ENCODE measurements around the gene NSD1.

Gene NSD1

DNA sequence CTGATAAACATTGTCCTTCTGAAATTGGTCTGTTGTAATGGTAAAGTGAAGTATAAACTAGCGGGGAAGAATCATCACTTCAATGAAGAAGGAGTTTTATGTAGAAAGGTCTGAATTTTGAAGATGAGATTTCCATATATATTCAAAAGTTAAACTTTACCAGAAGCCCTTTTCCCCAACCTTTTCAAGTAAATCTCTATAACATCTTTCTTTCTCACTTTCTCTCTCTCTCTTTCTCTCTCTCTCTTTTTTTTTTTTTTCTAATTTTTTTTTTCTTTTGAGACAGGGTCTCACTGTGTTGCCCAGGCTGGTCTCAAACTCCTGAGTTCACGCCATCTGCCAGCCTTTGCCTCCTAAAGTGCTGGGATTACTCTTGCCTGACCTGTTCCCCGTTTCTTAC lies 78.7 kb downstream of the NSD1 start:
- no peaks in the 10 kb centered on the region for H3K9me3 Mint-ChIP-seq
- peaks cover 71% of the 10 kb centered on the region for H3K36me3 Mint-ChIP-seq (ENCODE audit: insufficient read depth)
- ATAC-seq (replicated peaks; ENCODE audit: extremely low read depth, poor library complexity, severe bottlenecking) (no peak), DNase-seq (ENCODE audit: low spot score in 2 of 2) (no peak)
- no peaks in the 10 kb centered on the region for H3K27me3 Mint-ChIP-seq
- H3K4me3 Mint-ChIP-seq, result no peak overlapping the region
- H3K27ac Mint-ChIP-seq (ENCODE audit: low read depth), result no peak overlapping the region
- H3K4me1 Mint-ChIP-seq, result peaks cover 12% of the 10 kb centered on the region

DNA sequence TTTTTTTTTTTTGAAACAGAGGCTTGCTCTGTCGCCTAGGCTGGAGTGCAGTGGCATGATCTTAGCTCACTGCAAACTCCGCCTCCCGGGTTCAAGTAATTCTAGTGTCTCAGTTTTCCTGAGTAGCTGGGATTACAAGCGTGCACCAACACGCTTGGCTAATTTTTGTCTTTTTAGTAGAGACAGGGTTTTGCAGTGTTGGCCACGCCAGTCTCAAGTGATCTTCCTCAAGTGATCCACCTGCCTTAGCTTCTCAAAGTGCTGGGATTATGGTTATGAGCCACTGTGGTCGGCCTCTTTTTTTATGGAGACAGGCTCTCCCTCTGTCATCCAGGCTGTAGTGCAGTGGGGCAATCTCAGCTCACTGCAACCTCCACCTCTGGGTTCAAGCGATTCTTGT lies 87.0 kb downstream of the NSD1 start:
- DNase-seq (ENCODE audit: low spot score in 2 of 2) (no peak), ATAC-seq (replicated peaks; ENCODE audit: extremely low read depth, poor library complexity, severe bottlenecking) (no peak)
- Mint-ChIP-seq H3K4me1 (peaks cover 57% of the 10 kb centered on the region), H3K4me3 (no peak overlapping the region), H3K36me3 (ENCODE audit: insufficient read depth) (peaks cover 23% of the 10 kb centered on the region), H3K27ac (ENCODE audit: low read depth) (peak overlapping the region; percentile 81), H3K27me3 (no peaks in the 10 kb centered on the region), H3K9me3 (no peaks in the 10 kb centered on the region)

- ATAC-seq (replicated peaks; ENCODE audit: extremely low read depth, poor library complexity, severe bottlenecking) (no peak), DNase-seq (ENCODE audit: low spot score in 2 of 2) (no peak)
- Mint-ChIP-seq H3K9me3 (no peaks in the 10 kb centered on the region), H3K27ac (ENCODE audit: low read depth) (no peak overlapping the region), H3K4me3 (no peak overlapping the region), H3K4me1 (peaks cover 52% of the 10 kb centered on the region), H3K27me3 (no peaks in the 10 kb centered on the region), H3K36me3 (ENCODE audit: insufficient read depth) (peaks cover 20% of the 10 kb centered on the region)
Measured at GRCh38 chr5:177222269-177222668, 88.7 kb downstream of the NSD1 start.

DNA sequence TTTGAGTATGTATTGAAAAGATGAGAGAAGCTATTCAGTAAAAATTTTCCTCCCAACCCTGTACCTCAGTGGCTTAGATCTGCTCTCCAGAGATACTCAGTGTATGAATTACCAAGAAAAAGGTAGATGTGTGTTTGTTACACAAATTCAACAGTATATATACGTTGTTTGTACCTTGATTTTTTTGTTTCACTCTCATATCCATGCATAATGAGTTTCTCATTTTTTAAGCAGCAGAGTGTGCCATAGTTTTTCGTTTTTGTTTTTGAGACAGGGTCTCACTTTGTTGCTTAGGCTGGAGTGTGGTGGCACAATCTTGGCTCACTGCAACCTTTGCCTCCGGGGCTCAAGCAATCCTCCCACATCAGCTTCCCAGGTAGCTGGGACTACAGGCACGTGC lies 92.2 kb downstream of the NSD1 start:
- Mint-ChIP-seq H3K36me3 (ENCODE audit: insufficient read depth) (peaks cover 20% of the 10 kb centered on the region), H3K9me3 (no peaks in the 10 kb centered on the region), H3K27ac (ENCODE audit: low read depth) (no peak overlapping the region), H3K4me1 (peaks cover 38% of the 10 kb centered on the region), H3K27me3 (no peaks in the 10 kb centered on the region), H3K4me3 (no peak overlapping the region)
- DNase-seq (ENCODE audit: low spot score in 2 of 2) (no peak), ATAC-seq (replicated peaks; ENCODE audit: extremely low read depth, poor library complexity, severe bottlenecking) (no peak)

- Mint-ChIP-seq H3K4me3 (no peak overlapping the region), H3K27ac (ENCODE audit: low read depth) (no peak overlapping the region)
- no peak for ATAC-seq (replicated peaks; ENCODE audit: extremely low read depth, poor library complexity, severe bottlenecking)
Measured at GRCh38 chr5:177226860-177227259, 93.3 kb downstream of the NSD1 start.

DNA sequence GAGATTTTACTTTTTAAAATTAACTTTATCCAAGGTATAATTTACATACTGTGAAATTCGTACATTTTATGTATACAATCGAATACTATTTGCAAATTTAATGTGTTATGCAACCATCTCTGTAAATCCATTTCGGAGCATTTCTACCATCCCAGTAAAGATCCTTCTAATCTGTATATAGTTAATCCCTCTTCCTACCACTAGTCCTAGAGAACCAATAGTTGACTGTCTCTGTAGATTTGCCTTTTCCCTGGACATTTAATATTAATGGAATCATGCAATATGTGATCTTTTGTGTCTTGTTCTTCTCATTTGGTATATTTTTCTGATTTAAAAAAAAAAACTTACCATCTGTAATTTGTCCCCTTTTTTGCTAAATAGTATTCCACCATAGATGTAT lies 95.2 kb downstream of the NSD1 start:
- Mint-ChIP-seq H3K27ac (ENCODE audit: low read depth) (no peak overlapping the region), H3K36me3 (ENCODE audit: insufficient read depth) (peaks cover 24% of the 10 kb centered on the region), H3K4me3 (no peak overlapping the region), H3K9me3 (no peaks in the 10 kb centered on the region), H3K4me1 (peaks cover 25% of the 10 kb centered on the region), H3K27me3 (no peaks in the 10 kb centered on the region)
- DNase-seq (ENCODE audit: low spot score in 2 of 2), result no peak
- no peak for ATAC-seq (replicated peaks; ENCODE audit: extremely low read depth, poor library complexity, severe bottlenecking)

More at GRCh38 chr5:177226860-177227259, 93.3 kb downstream of the NSD1 start:
- H3K9me3 Mint-ChIP-seq, result no peaks in the 10 kb centered on the region
- DNase-seq (ENCODE audit: low spot score in 2 of 2), result no peak
- peaks cover 23% of the 10 kb centered on the region for H3K36me3 Mint-ChIP-seq (ENCODE audit: insufficient read depth)
- no peaks in the 10 kb centered on the region for H3K27me3 Mint-ChIP-seq
- H3K4me1 Mint-ChIP-seq, result peaks cover 28% of the 10 kb centered on the region

DNA sequence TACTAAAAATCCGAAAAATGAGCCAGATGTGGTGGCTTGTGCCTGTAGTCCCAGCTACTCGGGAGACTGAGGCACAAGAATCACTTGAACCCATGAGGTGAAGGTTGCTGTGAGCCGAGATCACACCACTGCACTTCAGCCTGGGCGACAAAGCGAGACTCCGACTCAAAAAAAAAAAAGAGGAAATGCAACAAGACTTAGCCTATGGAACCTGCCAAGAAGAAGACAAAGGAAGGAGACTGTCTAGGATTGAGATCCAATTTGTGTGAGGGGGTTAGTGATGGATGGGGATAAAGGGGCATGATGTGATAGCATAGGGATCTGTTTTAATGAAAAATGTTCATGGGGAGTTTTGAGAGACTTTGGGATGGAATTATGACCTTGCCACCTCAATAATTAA lies 97.1 kb downstream of the NSD1 start:
- Mint-ChIP-seq H3K36me3 (ENCODE audit: insufficient read depth) (peaks cover 28% of the 10 kb centered on the region), H3K4me3 (no peak overlapping the region), H3K9me3 (no peaks in the 10 kb centered on the region), H3K4me1 (peaks cover 26% of the 10 kb centered on the region), H3K27ac (ENCODE audit: low read depth) (peak overlapping the region; percentile 21), H3K27me3 (no peaks in the 10 kb centered on the region)
- no peak for ATAC-seq (replicated peaks; ENCODE audit: extremely low read depth, poor library complexity, severe bottlenecking)
- DNase-seq (ENCODE audit: low spot score in 2 of 2), result no peak

- no peaks in the 10 kb centered on the region for H3K27me3 Mint-ChIP-seq
- H3K9me3 Mint-ChIP-seq, result no peaks in the 10 kb centered on the region
- no peak for DNase-seq (ENCODE audit: low spot score in 2 of 2)
- peaks cover 25% of the 10 kb centered on the region for H3K4me1 Mint-ChIP-seq
- no peak for ATAC-seq (replicated peaks; ENCODE audit: extremely low read depth, poor library complexity, severe bottlenecking)
- peaks cover 30% of the 10 kb centered on the region for H3K36me3 Mint-ChIP-seq (ENCODE audit: insufficient read depth)
- H3K27ac Mint-ChIP-seq (ENCODE audit: low read depth), result no peak overlapping the region
- no peak overlapping the region for H3K4me3 Mint-ChIP-seq
Measured at GRCh38 chr5:177231479-177232250, 98.1 kb downstream of the NSD1 start.

- H3K4me1 Mint-ChIP-seq, result peaks cover 20% of the 10 kb centered on the region
- H3K36me3 Mint-ChIP-seq (ENCODE audit: insufficient read depth), result peaks cover 34% of the 10 kb centered on the region
- DNase-seq (ENCODE audit: low spot score in 2 of 2) (no peak), ATAC-seq (replicated peaks; ENCODE audit: extremely low read depth, poor library complexity, severe bottlenecking) (no peak)
- no peaks in the 10 kb centered on the region for H3K9me3 Mint-ChIP-seq
- no peak overlapping the region for H3K27ac Mint-ChIP-seq (ENCODE audit: low read depth)
- H3K27me3 Mint-ChIP-seq, result no peaks in the 10 kb centered on the region
- H3K4me3 Mint-ChIP-seq, result no peak overlapping the region
Measured at GRCh38 chr5:177232358-177232757, 98.8 kb downstream of the NSD1 start.

- Mint-ChIP-seq H3K36me3 (ENCODE audit: insufficient read depth) (peaks cover 38% of the 10 kb centered on the region), H3K4me3 (no peak overlapping the region), H3K9me3 (no peaks in the 10 kb centered on the region), H3K27me3 (no peaks in the 10 kb centered on the region), H3K27ac (ENCODE audit: low read depth) (peak overlapping the region; percentile 44), H3K4me1 (peaks cover 20% of the 10 kb centered on the region)
- no peak for ATAC-seq (replicated peaks; ENCODE audit: extremely low read depth, poor library complexity, severe bottlenecking)
- no peak for DNase-seq (ENCODE audit: low spot score in 2 of 2)
Measured at GRCh38 chr5:177232761-177233160, 99.2 kb downstream of the NSD1 start.

DNA sequence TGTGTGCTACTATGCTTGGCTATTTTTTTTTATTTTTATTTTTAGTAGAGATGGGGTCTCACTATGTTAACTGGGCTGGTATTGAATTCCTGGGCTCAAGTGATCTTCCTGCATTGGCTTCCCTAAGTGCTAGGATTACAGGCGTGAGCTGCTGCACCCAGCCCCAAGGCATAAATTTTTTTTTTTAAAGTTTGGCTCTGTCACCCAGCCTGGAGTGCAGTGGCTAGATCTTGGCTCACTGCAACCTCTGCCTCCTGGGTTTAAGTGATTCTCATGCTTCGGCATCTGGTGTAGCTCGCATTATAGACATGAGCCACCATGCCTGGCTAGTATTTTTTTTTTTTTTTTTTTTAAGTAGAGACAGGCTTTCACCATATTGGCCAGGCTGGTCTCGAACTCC lies 99.6 kb downstream of the NSD1 start:
- Mint-ChIP-seq H3K4me1 (peaks cover 20% of the 10 kb centered on the region), H3K27me3 (no peaks in the 10 kb centered on the region), H3K4me3 (no peak overlapping the region), H3K27ac (ENCODE audit: low read depth) (peak overlapping the region; percentile 44), H3K9me3 (no peaks in the 10 kb centered on the region), H3K36me3 (ENCODE audit: insufficient read depth) (peaks cover 41% of the 10 kb centered on the region)
- no peak for DNase-seq (ENCODE audit: low spot score in 2 of 2)
- no peak for ATAC-seq (replicated peaks; ENCODE audit: extremely low read depth, poor library complexity, severe bottlenecking)

GRCh38 chr5:177233802-177234201 lies 100.2 kb downstream of the NSD1 start:
- DNase-seq (ENCODE audit: low spot score in 2 of 2) (no peak), ATAC-seq (replicated peaks; ENCODE audit: extremely low read depth, poor library complexity, severe bottlenecking) (no peak)
- Mint-ChIP-seq H3K4me1 (peaks cover 20% of the 10 kb centered on the region), H3K27ac (ENCODE audit: low read depth) (peak overlapping the region; percentile 67), H3K36me3 (ENCODE audit: insufficient read depth) (peaks cover 44% of the 10 kb centered on the region), H3K4me3 (no peak overlapping the region), H3K9me3 (no peaks in the 10 kb centered on the region), H3K27me3 (no peaks in the 10 kb centered on the region)

DNA sequence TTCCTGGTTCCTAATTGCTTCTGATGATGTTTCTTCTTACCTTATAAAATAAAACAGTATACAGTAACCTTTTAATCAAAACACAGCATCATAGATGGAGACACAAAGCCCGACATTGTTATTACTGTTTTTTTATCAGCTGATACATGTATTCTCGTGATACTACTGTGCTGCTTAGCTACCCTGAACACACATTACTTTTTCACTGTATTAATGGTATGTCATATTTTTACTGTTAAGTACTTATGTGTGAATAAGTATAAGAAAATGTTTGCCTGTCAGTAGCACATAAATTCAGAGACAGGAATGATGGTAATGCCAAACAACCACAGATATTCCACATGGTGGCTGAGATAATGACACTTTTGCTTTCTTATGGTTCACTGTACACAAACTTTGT lies 101.3 kb downstream of the NSD1 start:
- H3K9me3 Mint-ChIP-seq, result no peaks in the 10 kb centered on the region
- ATAC-seq (replicated peaks; ENCODE audit: extremely low read depth, poor library complexity, severe bottlenecking) (no peak), DNase-seq (ENCODE audit: low spot score in 2 of 2) (no peak)
- peaks cover 10% of the 10 kb centered on the region for H3K4me1 Mint-ChIP-seq
- no peaks in the 10 kb centered on the region for H3K27me3 Mint-ChIP-seq
- H3K4me3 Mint-ChIP-seq, result no peak overlapping the region
- no peak overlapping the region for H3K27ac Mint-ChIP-seq (ENCODE audit: low read depth)
- H3K36me3 Mint-ChIP-seq (ENCODE audit: insufficient read depth), result peaks cover 39% of the 10 kb centered on the region
